Neutrophil (primary cell): ENCODE measurements around the gene AP5S1.
"Not testable (repeated sequence)": the region's sequence is repeated elsewhere in the genome, so short reads cannot be mapped to it uniquely, and the experiment has no call there.

Source experiments
- H3K27ac ChIP-seq: fragments of 200-600 bp; sonication (generic); 2 replicates; pipeline ENCODE4 v1.5.1; 2016; ENCODE audit warnings: mild to moderate bottlenecking, moderate library complexity
- H3K27me3 ChIP-seq: fragments of 200-600 bp; sonication (generic); 2 replicates; pipeline ENCODE4 v1.6.0; 2016; ENCODE audit warnings: mild to moderate bottlenecking
- H3K36me3 ChIP-seq: fragments of 200-600 bp; sonication (generic); 2 replicates; pipeline ENCODE4 v1.5.1; 2017
- H3K4me1 ChIP-seq, 2 experiments: fragments of 200-600 bp in 1 of 2; sonication (generic) in 1 of 2; 1 replicate in 1 of 2; 2 replicates in 1 of 2; pipeline versions ENCODE4 v1.5.1 to v1.6.1; 2013 to 2016; ENCODE audit warnings: low read depth in 1 of 2, low read length in 1 of 2, mild to moderate bottlenecking in 1 of 2, moderate library complexity in 1 of 2; ENCODE audit not compliant: control insufficient read depth in 1 of 2, insufficient read depth in 1 of 2
- H3K4me3 ChIP-seq, 2 experiments: fragments of 200-600 bp in 1 of 2; sonication (generic) in 1 of 2; 1 replicate in 1 of 2; 2 replicates in 1 of 2; pipeline ENCODE4 v1.5.1; 2013 to 2016; ENCODE audit warnings: low read depth in 1 of 2, low read length in 1 of 2, mild to moderate bottlenecking in 1 of 2, moderate library complexity in 1 of 2
- H3K9me3 ChIP-seq: fragments of 200-600 bp; sonication (generic); 2 replicates; pipeline ENCODE4 v1.5.1; 2016
- CTCF ChIP-seq: fragments of 200-600 bp; sonication (generic); IDR thresholded peaks from 2 replicates; pipeline ENCODE4 v1.5.1; 2016; ENCODE audit warnings: antibody characterized with exemption

The AP5S1 gene

GRCh38 chr20:3787324-3788014 is 32.9 kb upstream of the AP5S1 start:
- Histone ChIP-seq H3K9me3 (no peaks in the 10 kb centered on the region), H3K27ac (no peak overlapping the region)
- no peak for TF ChIP-seq CTCF

GRCh38 chr20:3788685-3789155 is 31.6 kb upstream of the AP5S1 start:
- Histone ChIP-seq H3K27me3 (no peaks in the 10 kb centered on the region), H3K4me3 (no peak overlapping the region), H3K27ac (no peak overlapping the region), H3K36me3 (no peaks in the 10 kb centered on the region), H3K9me3 (no peaks in the 10 kb centered on the region), H3K4me1 (peaks cover 27 to 32% of the 10 kb centered on the region in 2 experiments)
- no peak for TF ChIP-seq CTCF

More at GRCh38 chr20:3787324-3788014, 32.9 kb upstream of the AP5S1 start:
- H3K27me3 ChIP-seq = no peaks in the 10 kb centered on the region
- peak overlapping the region; percentile 58 to 68 for H3K4me3 ChIP-seq
- H3K36me3 ChIP-seq = no peaks in the 10 kb centered on the region
- H3K4me1 ChIP-seq = peaks cover 27 to 32% of the 10 kb centered on the region in 2 experiments

GRCh38 chr20:3789201-3789600 is 31.1 kb upstream of the AP5S1 start:
- H3K27ac ChIP-seq, H3K4me3 ChIP-seq, H3K9me3 ChIP-seq, H3K27me3 ChIP-seq, H3K36me3 ChIP-seq: not testable (repeated sequence)
- peaks cover 27 to 32% of the 10 kb centered on the region in 2 experiments for H3K4me1 ChIP-seq

- not testable (repeated sequence) for H3K27ac ChIP-seq, H3K4me3 ChIP-seq, H3K36me3 ChIP-seq, H3K27me3 ChIP-seq, H3K9me3 ChIP-seq
- H3K4me1 ChIP-seq = peaks cover 22 to 23% of the 10 kb centered on the region in 2 experiments
Measured at GRCh38 chr20:3794168-3794567, 26.2 kb upstream of the AP5S1 start.

- H3K4me1 ChIP-seq = peaks cover 20 to 21% of the 10 kb centered on the region in 2 experiments
- no peaks in the 10 kb centered on the region for H3K9me3 ChIP-seq
- no peak overlapping the region for H3K27ac ChIP-seq
- H3K4me3 ChIP-seq = peak overlapping the region in 1 of 2 experiments; percentile 74
- no peak for TF ChIP-seq CTCF
- no peaks in the 10 kb centered on the region for H3K36me3 ChIP-seq
- H3K27me3 ChIP-seq = no peaks in the 10 kb centered on the region
Measured at GRCh38 chr20:3794701-3795420, 25.5 kb upstream of the AP5S1 start.

- Histone ChIP-seq H3K36me3 (peaks cover 7% of the 10 kb centered on the region), H3K4me3 (peak within 1 kb of the TSS; percentile 55 to 74), H3K4me1 (peaks cover 18 to 20% of the 10 kb centered on the region in 2 experiments), H3K27me3 (no peaks in the 10 kb centered on the region), H3K9me3 (no peaks in the 10 kb centered on the region), H3K27ac (no peak within 1 kb of the TSS)
- peak; percentile 10 for TF ChIP-seq CTCF
Measured at GRCh38 chr20:3795511-3796468, 24.6 kb upstream of the AP5S1 start, which contains the start of gene CDC25B. Gene CDC25B, plus strand, starts transcription at chr20:3796310. Its CDS starts 222 bp downstream, at chr20:3796532.
